ENCODE measurements around the gene REXO2. TPM values are rescaled to one million over a fixed set of nuclear protein-coding genes. Genes with fewer than 3 reads are reported as not detected.

Gene REXO2
- total RNA-seq, 4 donors from 2014 or later = 53.8 to 158 (median 84.3) TPM

GRCh38 chr11:114440971-114441763 is 1.9 kb downstream of the REXO2 start:
- no peak for DNase-seq
- no peaks in the 10 kb centered on the region for H3K36me3 ChIP-seq
- no peak for TF ChIP-seq POLR2A (IDR thresholded peaks at IDR 0.05)
- TF ChIP-seq, protein P1, sequence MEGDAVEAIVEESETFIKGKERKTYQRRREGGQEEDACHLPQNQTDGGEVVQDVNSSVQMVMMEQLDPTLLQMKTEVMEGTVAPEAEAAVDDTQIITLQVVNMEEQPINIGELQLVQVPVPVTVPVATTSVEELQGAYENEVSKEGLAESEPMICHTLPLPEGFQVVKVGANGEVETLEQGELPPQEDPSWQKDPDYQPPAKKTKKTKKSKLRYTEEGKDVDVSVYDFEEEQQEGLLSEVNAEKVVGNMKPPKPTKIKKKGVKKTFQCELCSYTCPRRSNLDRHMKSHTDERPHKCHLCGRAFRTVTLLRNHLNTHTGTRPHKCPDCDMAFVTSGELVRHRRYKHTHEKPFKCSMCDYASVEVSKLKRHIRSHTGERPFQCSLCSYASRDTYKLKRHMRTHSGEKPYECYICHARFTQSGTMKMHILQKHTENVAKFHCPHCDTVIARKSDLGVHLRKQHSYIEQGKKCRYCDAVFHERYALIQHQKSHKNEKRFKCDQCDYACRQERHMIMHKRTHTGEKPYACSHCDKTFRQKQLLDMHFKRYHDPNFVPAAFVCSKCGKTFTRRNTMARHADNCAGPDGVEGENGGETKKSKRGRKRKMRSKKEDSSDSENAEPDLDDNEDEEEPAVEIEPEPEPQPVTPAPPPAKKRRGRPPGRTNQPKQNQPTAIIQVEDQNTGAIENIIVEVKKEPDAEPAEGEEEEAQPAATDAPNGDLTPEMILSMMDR (IDR thresholded peaks at IDR 0.05) = no peak
- intact Hi-C loops (cut with DNase I; ENCODE audit: low total_unique reads) = no loop called here
- peak overlapping the region; percentile 75 to 83 for H3K4me3 ChIP-seq
- H3K27me3 ChIP-seq = no peaks in the 10 kb centered on the region
- H3K4me1 ChIP-seq = peaks cover 0 to 4% of the 10 kb centered on the region in 2 donors
- no peaks in the 10 kb centered on the region for H3K9me3 ChIP-seq
- peak overlapping the region; percentile 83 to 88 for H3K27ac ChIP-seq

DNA sequence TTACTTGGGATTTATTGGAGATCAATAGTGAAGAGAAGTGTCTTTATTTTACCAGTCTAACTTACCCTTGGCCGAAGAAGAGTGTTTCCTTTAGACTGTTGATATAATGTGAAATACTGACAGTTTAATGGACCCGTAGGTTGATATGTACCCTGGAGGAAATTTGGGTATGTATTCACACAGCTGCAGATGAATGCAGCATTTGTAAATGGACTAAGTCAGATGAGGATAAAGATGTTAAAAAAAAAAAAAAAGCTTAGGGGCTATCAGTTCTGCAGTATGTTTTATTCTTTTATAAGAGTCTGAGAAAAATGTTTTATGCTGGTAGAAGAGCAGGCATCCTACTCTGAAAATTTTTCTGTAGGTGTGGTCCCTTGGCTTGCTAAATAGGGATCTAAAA is 2.7 kb downstream of the REXO2 start:
- Histone ChIP-seq H3K27me3 (no peaks in the 10 kb centered on the region), H3K9me3 (no peaks in the 10 kb centered on the region), H3K4me1 (peaks cover 0 to 4% of the 10 kb centered on the region in 2 donors), H3K36me3 (no peaks in the 10 kb centered on the region), H3K27ac (peak overlapping the region; percentile 5 to 88), H3K4me3 (no peak overlapping the region)
- no peak for DNase-seq
- intact Hi-C loops (cut with DNase I; ENCODE audit: low total_unique reads) = no loop called here
- TF ChIP-seq, protein P1 (IDR thresholded peaks at IDR 0.05) = no peak
- TF ChIP-seq POLR2A (IDR thresholded peaks at IDR 0.05) = no peak

DNA sequence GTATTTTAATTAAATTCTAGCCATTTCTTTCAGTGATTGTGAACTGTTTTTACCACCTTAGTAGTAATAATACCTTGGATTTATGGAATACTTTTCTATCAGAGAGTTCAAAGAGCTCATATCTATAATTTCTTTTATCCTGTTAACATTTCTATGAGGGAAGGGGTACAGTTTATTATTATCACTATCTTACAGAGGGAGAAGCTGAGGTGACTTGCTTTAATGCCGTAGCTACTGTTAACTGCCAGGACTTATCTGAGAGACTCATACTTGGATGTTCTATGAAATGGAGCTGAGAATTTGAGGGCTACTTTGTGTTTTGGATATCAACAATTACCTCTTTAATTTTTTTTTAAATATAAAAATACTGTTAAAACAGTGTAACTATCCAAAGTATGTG is 3.3 kb downstream of the REXO2 start:
- peak overlapping the region in 1 of 2 donors; percentile 7 for H3K27ac ChIP-seq
- TF ChIP-seq POLR2A (IDR thresholded peaks at IDR 0.05) = no peak
- TF ChIP-seq, protein P1 (IDR thresholded peaks at IDR 0.05) = no peak

DNA sequence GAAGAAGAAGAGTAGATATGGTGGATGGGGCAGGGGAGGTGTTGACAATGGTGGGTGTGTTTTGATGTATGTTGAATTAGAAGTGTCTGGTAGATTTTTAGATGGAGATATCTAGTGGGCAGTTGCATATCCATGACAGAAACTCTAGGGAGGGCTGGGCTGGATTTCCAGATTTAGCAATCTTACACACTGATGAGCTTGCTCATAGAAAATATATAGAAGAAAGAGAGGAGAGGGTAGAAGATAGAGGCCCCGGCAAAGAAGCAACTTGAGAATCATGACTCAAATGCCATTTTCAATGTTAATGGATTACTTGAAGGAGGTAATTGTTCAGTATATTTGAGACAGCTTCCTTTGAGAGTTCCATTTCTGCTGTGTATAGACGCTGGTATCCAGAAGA is 8.2 kb downstream of the REXO2 start:
- DNase-seq = no peak
- no peaks in the 10 kb centered on the region for H3K27me3 ChIP-seq
- no peaks in the 10 kb centered on the region for H3K36me3 ChIP-seq
- no peak overlapping the region for H3K4me3 ChIP-seq
- no peak overlapping the region for H3K27ac ChIP-seq
- H3K9me3 ChIP-seq = no peaks in the 10 kb centered on the region
- no peak for TF ChIP-seq POLR2A (IDR thresholded peaks at IDR 0.05)
- TF ChIP-seq, protein P1 (IDR thresholded peaks at IDR 0.05) = no peak
- intact Hi-C loops (cut with DNase I; ENCODE audit: low total_unique reads) = no loop called here
- peaks cover 0 to 4% of the 10 kb centered on the region in 2 donors for H3K4me1 ChIP-seq

More for the DNA sequence above, 3.3 kb downstream of the REXO2 start:
- Histone ChIP-seq H3K27me3 (no peaks in the 10 kb centered on the region), H3K36me3 (no peaks in the 10 kb centered on the region), H3K4me1 (peaks cover 0 to 4% of the 10 kb centered on the region in 2 donors), H3K9me3 (no peaks in the 10 kb centered on the region), H3K4me3 (no peak overlapping the region)
- DNase-seq = no peak
- intact Hi-C loops (cut with DNase I; ENCODE audit: low total_unique reads) = no loop called here

DNA sequence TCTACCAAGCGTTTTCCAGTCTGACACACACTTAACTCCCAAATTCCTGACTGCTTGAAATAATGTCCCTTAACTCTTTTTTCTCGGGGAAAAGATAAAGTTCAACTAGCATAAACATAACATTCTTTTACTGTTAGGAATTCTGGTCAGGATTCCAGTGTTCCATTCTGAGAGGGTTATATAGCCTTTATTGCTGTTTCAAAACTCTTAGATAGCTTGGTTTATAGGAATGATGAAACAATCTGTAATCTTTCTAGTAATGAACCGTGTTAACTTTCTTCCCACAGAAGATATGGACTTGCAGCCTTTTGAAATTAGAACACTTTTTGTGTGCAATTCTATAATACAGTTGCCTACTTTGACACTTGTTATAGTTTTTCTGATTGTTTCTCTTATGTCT is 8.6 kb downstream of the REXO2 start:
- Histone ChIP-seq H3K36me3 (no peaks in the 10 kb centered on the region), H3K27me3 (no peaks in the 10 kb centered on the region)

More for the DNA sequence above, 8.6 kb downstream of the REXO2 start:
- peaks cover 0 to 4% of the 10 kb centered on the region in 2 donors for H3K4me1 ChIP-seq
- H3K27ac ChIP-seq = no peak overlapping the region
- no peak for TF ChIP-seq POLR2A (IDR thresholded peaks at IDR 0.05)
- TF ChIP-seq, protein P1 (IDR thresholded peaks at IDR 0.05) = no peak
- DNase-seq = no peak
- intact Hi-C loops (cut with DNase I; ENCODE audit: low total_unique reads) = no loop called here
- no peaks in the 10 kb centered on the region for H3K9me3 ChIP-seq
- H3K4me3 ChIP-seq = no peak overlapping the region

Data from uterus (tissue), 4 donors.